NCI-H524 treated with DMSO at 0.1 percent for 48 hours (cell line): ENCODE measurements around the gene LRRC4B.

ENCODE experiments used
- DNase-seq: peaks from one replicate; lab custom pipeline; 2025; lab: John Stamatoyannopoulos, UW

LRRC4B gene

GRCh38 chr19:50522881-50523280 is 45.4 kb downstream of the LRRC4B start:
- DNase-seq, result no peak

GRCh38 chr19:50520822-50521465 is 47.3 kb downstream of the LRRC4B start:
- DNase-seq, result no peak

- DNase-seq, result no peak
These were observed 49.1 kb downstream of the LRRC4B start for GRCh38 chr19:50519006-50519575.

DNA sequence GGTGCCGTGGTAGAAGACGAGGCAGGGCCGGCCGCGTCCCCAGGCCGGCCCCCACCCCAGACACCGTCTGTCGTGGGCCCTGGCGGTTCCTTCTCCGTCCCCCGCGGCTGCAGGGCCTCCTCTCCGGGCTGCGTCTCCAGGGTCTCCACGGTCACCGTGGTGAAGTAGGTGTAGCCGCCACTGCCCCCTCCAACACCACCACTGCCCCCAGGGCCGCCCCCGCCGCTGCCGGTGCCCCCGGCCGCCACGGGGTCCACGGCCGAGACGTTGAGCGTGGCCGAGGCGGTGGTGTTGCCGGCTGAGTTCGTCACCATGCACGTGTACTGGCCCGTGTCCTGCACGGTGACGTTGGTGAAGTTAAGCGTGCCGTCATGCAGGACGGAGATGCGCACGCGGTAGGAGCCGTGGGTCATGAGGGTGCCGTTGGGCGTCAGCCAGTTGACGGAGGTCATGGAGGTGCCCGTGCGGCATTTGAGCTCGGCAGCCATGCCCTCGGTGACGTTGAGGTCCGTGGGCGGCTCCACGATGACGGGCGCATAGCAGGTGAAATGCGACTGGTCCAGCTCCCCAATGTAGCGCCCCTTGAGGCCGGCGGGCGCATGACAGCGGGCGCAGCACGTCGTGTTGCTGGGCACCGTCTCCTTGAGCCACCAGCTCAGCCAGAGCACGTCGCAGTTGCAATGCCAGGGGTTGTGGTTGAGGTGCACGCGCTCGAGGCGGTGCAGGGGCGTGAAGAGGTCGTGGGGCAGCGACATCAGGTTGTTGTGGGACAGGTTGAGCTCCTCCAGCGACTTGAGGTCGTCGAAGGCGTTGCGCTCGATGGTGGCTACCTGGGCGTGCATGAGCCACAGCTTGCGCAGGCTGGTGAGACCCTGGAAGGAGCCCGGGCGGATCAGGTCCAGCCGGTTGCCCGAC is 49.9 kb downstream of the LRRC4B start:
- DNase-seq, result no peak

- no peak for DNase-seq
These were observed 50.5 kb downstream of the LRRC4B start for GRCh38 chr19:50517704-50518075.

DNA sequence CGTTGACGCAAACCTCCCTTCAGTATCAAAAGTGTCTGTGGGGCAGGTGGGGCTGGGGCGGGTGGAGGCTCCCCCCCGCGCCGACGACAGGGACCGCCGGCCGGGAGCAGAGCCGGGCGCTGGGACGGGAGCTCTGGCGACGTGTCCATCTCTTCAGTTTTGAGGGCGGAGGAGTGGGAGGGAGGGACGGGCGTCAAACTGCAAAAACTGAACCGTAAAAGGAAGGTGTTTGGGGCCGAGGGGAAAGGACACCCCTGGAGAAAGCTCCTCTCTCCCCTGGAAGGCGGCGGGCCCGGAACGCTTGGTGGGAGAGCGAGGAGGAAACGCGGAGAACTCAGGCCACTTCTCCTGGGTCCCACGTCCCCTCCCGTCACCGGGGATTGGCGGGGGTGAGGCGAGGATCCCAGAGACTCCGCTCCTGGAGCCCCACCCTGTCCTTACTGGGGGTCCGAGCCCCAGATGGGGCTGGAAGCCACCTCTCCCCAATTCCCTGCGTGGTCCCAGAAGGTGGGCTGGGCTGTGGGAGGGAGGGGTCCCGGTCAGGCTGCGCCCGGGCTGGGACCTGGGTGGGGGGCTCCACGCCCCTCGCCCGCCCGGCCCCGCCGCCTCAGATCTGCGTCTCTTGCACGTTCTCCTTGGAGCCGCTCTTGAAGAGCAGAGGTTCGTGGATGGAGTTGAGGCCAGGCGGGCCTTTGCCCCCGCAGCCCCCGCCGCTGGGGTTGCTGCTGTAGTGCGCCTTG is 51.1 kb downstream of the LRRC4B start:
- DNase-seq, result no peak

DNA sequence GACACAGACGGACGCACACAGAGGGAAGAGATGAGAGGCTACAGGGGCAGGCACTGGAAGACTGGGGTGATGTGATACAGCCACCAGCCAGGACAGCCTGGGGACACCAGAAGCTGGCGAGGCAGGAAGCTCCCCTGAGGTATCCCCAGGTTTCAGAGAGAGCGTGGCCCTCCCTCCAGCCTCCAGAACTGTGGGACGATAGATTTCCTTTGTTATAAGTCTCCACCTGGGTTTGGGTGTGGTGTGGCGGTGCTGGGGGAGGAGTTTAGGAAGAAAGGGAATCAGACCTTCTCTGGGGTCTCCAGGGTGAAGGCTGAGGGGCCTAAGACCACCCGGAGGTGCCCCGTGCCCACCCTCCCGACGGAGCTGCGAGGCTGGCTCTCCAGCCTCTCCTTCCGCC is 51.8 kb downstream of the LRRC4B start:
- no peak for DNase-seq

GRCh38 chr19:50515168-50515561 is 53.1 kb downstream of the LRRC4B start:
- DNase-seq, result no peak

- peak; percentile 58 for DNase-seq
These were observed 53.7 kb downstream of the LRRC4B start for GRCh38 chr19:50514346-50515167.

GRCh38 chr19:50513746-50514345 is 54.4 kb downstream of the LRRC4B start, which contains the start of gene ASPDH:
Gene ASPDH (minus strand): TSS chr19:50513913. CDS start chr19:50513823, 90 bp downstream.
- no peak for DNase-seq

DNA sequence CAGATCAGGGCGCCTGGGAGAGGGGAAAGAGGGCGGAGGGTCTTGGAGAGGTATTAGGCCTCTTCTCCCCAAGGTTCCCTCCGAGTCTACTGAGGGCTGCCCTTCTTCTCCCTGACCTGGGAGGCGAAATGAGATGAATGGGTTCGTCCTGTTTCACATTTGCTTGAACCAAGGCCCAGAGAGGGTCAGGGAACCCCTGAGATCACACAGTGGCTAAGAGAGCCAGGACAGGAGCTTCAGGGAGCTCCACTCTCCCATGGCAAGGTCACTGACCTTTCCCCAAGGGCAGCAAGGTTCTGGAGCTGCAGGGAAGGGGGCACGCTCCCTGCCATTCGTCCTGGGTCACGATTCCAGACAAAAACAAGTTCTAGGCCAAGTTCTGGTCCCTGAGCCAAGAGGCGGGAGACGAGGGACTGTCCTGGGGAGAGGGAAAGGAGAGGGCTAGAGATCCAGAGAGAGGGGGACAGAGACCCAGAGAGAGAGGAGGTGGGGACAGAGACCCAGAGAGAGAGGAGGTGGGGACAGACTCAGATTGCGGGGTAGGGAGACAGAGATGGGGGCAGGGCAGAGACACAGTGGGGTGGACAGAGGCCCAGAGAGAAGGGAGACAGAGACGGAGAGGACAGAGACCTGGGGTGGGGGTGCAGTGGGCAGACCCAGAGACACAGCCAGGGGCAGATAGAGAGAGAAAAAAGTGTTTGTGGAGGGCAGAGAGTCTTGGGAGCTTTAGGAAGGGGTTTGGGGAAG is 55.1 kb downstream of the LRRC4B start:
- no peak for DNase-seq

DNA sequence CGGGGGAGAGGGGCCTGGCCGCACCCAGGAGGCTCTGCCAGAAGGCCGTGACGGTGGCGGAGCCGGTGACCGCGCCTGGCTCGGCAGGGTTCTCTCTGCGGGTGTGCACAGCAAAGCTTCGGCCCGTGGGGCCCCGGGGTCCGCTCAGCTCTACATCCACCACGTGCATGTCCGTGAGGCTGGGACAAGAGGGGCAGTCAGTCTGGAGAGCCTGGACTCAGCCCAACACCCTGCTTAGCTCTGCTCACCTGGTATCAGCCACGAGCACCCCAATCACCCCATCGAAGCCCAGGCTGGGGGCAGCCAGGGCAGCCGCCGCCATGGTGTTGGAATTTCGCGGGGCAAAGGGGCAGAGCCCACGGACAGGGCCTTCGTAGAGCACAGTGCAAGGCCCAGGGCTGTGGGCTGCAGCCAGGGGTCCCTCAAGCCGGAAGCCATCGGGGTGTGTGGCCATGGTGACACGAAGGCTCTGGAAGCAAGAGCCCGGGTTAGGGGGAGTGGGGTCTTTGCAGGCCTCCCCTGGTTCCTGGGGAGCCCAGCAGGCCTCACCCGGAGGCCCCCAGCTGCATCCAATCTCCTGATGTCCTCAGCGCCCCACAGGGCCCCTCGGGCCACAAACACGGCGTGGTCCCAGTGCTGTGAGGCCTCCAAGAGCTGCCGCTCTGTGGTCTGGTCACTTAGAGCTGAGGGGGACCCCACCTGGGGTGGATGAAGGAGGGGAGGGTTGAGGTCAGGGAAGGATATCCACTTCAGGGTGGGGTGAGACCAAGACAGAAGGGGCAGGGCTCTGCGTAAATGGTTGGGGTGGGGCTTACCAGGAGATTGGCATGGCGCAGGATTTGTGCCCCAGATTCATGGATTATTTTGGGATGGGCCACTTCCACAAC is 55.9 kb downstream of the LRRC4B start:
- DNase-seq, result no peak

GRCh38 chr19:50511069-50511822 is 57.0 kb downstream of the LRRC4B start, which contains the start of gene JOSD2:
Gene JOSD2 (minus strand): TSS chr19:50511191. CDS start chr19:50510431, 760 bp downstream.
- DNase-seq, result peak; percentile 86

GRCh38 chr19:50510700-50511068 is 57.6 kb downstream of the LRRC4B start:
- peak; percentile 47 for DNase-seq

GRCh38 chr19:50510121-50510670 is 58.0 kb downstream of the LRRC4B start:
- DNase-seq, result no peak

DNA sequence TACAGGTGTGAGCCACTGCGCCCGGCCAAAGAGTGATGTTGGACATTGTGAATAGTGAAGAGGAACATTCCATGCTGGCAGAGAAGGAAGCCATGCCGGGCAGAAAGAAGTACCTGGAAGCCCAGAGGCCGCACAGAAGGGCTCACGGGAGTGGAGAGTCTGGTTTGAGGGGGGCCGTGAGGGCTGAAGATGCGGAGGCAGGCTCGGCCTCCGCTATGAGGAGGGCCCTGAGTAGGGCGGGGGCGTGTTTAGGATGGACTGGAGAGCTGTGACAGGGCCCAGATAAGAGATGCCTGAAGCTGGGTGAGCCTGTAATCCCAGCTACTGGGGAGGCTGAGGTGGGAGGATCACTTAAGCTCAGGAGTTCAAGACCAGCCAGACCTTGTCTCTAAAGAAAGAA is 58.9 kb downstream of the LRRC4B start:
- DNase-seq, result no peak

- no peak for DNase-seq
These were observed 59.4 kb downstream of the LRRC4B start for GRCh38 chr19:50508843-50509190.

GRCh38 chr19:50507376-50507775 is 60.9 kb downstream of the LRRC4B start:
- DNase-seq, result no peak
